ENCODE measurements around the gene BAIAP2L1. TPM values are rescaled to one million over a fixed set of nuclear protein-coding genes. Genes with fewer than 3 reads are reported as not detected.
A peak's percentile ranks its signal among the peaks of the same experiment; 100 is the strongest.

Gene BAIAP2L1
- total and polyA plus RNA-seq, 2 experiments from 2014 or later, result 24.1 to 38.3 TPM

- Histone ChIP-seq H3K4me2 (no peak overlapping the region), H3K9me2 (ENCODE audit: insufficient read depth) (no peaks in the 10 kb centered on the region), H3K79me2 (replicated peaks; ENCODE audit: insufficient read depth) (no peaks in the 10 kb centered on the region; the same call in 1 of the 2 replicates), H3K4me3 (no peak overlapping the region), H2AFZ (no peak overlapping the region), H3K4me1 (ENCODE audit: insufficient read depth) (no peaks in the 10 kb centered on the region; the same call in 1 of the 2 replicates), H3F3A (replicated peaks; ENCODE audit: low read depth) (no peaks in the 10 kb centered on the region; the same call in 1 of the 2 replicates), H3K27me3 (ENCODE audit: insufficient read depth) (no peaks in the 10 kb centered on the region), H4K20me1 (replicated peaks; ENCODE audit: insufficient read depth) (peaks cover 9% of the 10 kb centered on the region; the same call in 1 of the 2 replicates), H3K27ac (ENCODE audit: low read depth) (no peak overlapping the region), H3K36me3 (ENCODE audit: insufficient read depth) (peaks cover 25% of the 10 kb centered on the region)
- H3K36me3 Mint-ChIP-seq (ENCODE audit: low read depth), result peaks cover 76% of the 10 kb centered on the region
- peaks cover 5% of the 10 kb centered on the region for H3K27me3 Mint-ChIP-seq (ENCODE audit: insufficient read depth, low read depth, poor library complexity)
- peaks cover 11% of the 10 kb centered on the region for H3K4me1 Mint-ChIP-seq
- H3K4me3 Mint-ChIP-seq, result no peak overlapping the region
- ATAC-seq (no peak), DNase-seq (ENCODE audit: low spot score) (no peak)
- no peaks in the 10 kb centered on the region for H3K9me3 Mint-ChIP-seq
- TF ChIP-seq POLR2AphosphoS5 (IDR thresholded peaks at IDR 0.05; ENCODE audit: low read depth), result no peak
- no peak for TF ChIP-seq JUNB (IDR thresholded peaks at IDR 0.05; ENCODE audit: unreplicated experiment)
- TF ChIP-seq STAT1 (IDR thresholded peaks at IDR 0.05; ENCODE audit: unreplicated experiment), result no peak
- no peak for TF ChIP-seq ZNF114 (CRISPR knock-in tag; IDR thresholded peaks at IDR 0.05)
- no peak for TF ChIP-seq ZNF331 (CRISPR knock-in tag; IDR thresholded peaks at IDR 0.05; ENCODE audit: low read depth)
- TF ChIP-seq EZH2phosphoT487 (IDR thresholded peaks at IDR 0.05; ENCODE audit: unreplicated experiment), result no peak
- no peak for TF ChIP-seq ZNF462 (CRISPR knock-in tag; IDR thresholded peaks at IDR 0.05)
- no peak for TF ChIP-seq NANOG (IDR thresholded peaks at IDR 0.05; ENCODE audit: borderline replicate concordance)
- TF ChIP-seq CREB1 (CRISPR knock-in tag; IDR thresholded peaks at IDR 0.05; ENCODE audit: low read depth), result no peak
- TF ChIP-seq, protein P1, sequence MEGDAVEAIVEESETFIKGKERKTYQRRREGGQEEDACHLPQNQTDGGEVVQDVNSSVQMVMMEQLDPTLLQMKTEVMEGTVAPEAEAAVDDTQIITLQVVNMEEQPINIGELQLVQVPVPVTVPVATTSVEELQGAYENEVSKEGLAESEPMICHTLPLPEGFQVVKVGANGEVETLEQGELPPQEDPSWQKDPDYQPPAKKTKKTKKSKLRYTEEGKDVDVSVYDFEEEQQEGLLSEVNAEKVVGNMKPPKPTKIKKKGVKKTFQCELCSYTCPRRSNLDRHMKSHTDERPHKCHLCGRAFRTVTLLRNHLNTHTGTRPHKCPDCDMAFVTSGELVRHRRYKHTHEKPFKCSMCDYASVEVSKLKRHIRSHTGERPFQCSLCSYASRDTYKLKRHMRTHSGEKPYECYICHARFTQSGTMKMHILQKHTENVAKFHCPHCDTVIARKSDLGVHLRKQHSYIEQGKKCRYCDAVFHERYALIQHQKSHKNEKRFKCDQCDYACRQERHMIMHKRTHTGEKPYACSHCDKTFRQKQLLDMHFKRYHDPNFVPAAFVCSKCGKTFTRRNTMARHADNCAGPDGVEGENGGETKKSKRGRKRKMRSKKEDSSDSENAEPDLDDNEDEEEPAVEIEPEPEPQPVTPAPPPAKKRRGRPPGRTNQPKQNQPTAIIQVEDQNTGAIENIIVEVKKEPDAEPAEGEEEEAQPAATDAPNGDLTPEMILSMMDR (conservative IDR thresholded peaks at IDR 0.05; ENCODE audit: low read depth in 2 of 2), result no peak
- TF ChIP-seq, protein P2, sequence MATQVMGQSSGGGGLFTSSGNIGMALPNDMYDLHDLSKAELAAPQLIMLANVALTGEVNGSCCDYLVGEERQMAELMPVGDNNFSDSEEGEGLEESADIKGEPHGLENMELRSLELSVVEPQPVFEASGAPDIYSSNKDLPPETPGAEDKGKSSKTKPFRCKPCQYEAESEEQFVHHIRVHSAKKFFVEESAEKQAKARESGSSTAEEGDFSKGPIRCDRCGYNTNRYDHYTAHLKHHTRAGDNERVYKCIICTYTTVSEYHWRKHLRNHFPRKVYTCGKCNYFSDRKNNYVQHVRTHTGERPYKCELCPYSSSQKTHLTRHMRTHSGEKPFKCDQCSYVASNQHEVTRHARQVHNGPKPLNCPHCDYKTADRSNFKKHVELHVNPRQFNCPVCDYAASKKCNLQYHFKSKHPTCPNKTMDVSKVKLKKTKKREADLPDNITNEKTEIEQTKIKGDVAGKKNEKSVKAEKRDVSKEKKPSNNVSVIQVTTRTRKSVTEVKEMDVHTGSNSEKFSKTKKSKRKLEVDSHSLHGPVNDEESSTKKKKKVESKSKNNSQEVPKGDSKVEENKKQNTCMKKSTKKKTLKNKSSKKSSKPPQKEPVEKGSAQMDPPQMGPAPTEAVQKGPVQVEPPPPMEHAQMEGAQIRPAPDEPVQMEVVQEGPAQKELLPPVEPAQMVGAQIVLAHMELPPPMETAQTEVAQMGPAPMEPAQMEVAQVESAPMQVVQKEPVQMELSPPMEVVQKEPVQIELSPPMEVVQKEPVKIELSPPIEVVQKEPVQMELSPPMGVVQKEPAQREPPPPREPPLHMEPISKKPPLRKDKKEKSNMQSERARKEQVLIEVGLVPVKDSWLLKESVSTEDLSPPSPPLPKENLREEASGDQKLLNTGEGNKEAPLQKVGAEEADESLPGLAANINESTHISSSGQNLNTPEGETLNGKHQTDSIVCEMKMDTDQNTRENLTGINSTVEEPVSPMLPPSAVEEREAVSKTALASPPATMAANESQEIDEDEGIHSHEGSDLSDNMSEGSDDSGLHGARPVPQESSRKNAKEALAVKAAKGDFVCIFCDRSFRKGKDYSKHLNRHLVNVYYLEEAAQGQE (IDR thresholded peaks at IDR 0.05; ENCODE audit: unreplicated experiment), result no peak
- TF ChIP-seq, protein P3, sequence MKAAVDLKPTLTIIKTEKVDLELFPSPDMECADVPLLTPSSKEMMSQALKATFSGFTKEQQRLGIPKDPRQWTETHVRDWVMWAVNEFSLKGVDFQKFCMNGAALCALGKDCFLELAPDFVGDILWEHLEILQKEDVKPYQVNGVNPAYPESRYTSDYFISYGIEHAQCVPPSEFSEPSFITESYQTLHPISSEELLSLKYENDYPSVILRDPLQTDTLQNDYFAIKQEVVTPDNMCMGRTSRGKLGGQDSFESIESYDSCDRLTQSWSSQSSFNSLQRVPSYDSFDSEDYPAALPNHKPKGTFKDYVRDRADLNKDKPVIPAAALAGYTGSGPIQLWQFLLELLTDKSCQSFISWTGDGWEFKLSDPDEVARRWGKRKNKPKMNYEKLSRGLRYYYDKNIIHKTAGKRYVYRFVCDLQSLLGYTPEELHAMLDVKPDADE (IDR thresholded peaks at IDR 0.05), result no peak
- peak overlapping the region; percentile 10; the same call in 1 of the 2 replicates for H3K27ac Mint-ChIP-seq
Observed at GRCh38 chr7:98305951-98306535, 94.8 kb downstream of the BAIAP2L1 start.

All from GM23338 (cell line).